RWPE2 (cell line): ENCODE data around the gene TADA2B.

Experiments used
- ATAC-seq: fragments of 200-7000 bp; cut with Tn5 transposase; 3 replicates; pipeline ENCODE4 v1.9.1; 2021; ENCODE audit warnings: low read depth
- DNase-seq: peaks from one replicate; pipeline ENCODE4 v3.0.0-alpha.2; 2020; ENCODE audit warnings: low spot score
- H3K27ac ChIP-seq: fragments of 450-650 bp; 2 replicates; pipeline ENCODE4 v1.5.1; 2017; ENCODE audit warnings: mild to moderate bottlenecking; ENCODE audit not compliant: poor library complexity, severe bottlenecking
- H3K27me3 ChIP-seq: fragments of 250-450 bp; sonication (Bioruptor Pico); 2 replicates; pipeline ENCODE4 v1.5.1; 2021; ENCODE audit warnings: mild to moderate bottlenecking, moderate library complexity; ENCODE audit not compliant: insufficient read depth, poor library complexity, severe bottlenecking
- H3K36me3 ChIP-seq: fragments of 250-450 bp; sonication (Bioruptor Pico); 2 replicates; pipeline ENCODE4 v1.5.1; 2020; ENCODE audit warnings: low read depth, mild to moderate bottlenecking, moderate library complexity
- H3K4me1 ChIP-seq: fragments of 250-450 bp; sonication (Bioruptor Pico); 2 replicates; pipeline ENCODE4 v1.5.1; 2021; ENCODE audit warnings: mild to moderate bottlenecking, moderate library complexity; ENCODE audit not compliant: insufficient read depth, poor library complexity, severe bottlenecking
- H3K4me3 ChIP-seq: fragments of 250-450 bp; sonication (Bioruptor Pico); 2 replicates; pipeline ENCODE4 v1.5.1; 2021; ENCODE audit warnings: mild to moderate bottlenecking, moderate library complexity; ENCODE audit not compliant: severe bottlenecking
- H3K9me3 ChIP-seq: fragments of 250-450 bp; sonication (Bioruptor Pico); 2 replicates; pipeline ENCODE4 v1.5.1; 2021; ENCODE audit warnings: mild to moderate bottlenecking, moderate library complexity; ENCODE audit not compliant: severe bottlenecking
- TF ChIP-seq, protein P1 (sequence below): fragments of 450-650 bp; IDR thresholded peaks from one replicate; pipeline ENCODE4 v1.5.1; 2017; ENCODE audit warnings: mild to moderate bottlenecking, moderate library complexity; ENCODE audit not compliant: poor library complexity, severe bottlenecking

The TADA2B gene

DNA sequence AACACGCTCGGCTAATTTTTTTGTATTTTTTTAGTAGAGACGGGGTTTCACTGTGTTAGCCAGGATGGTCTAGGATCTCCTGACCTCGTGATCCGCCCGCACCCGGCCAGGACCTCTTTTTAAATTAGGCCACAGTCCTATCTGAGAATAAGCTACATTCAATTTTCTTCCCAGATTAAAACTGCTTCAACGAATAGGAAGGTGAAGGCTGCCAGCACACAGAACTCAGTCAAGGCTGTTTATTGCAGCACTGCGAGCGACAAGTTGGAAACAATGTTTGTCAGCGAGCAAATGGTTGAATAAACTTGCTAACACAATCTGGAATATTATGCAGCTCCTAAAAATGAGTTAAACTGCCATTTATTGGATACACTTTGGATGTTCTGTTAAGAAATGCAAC, 22.8 kb downstream of the TADA2B start:
- H3K36me3 ChIP-seq, result peaks cover 59% of the 10 kb centered on the region
- H3K27ac ChIP-seq, result no peak overlapping the region
- H3K4me3 ChIP-seq, result no peak overlapping the region
- H3K27me3 ChIP-seq, result no peaks in the 10 kb centered on the region
- ATAC-seq (no peak), DNase-seq (no peak)
- no peaks in the 10 kb centered on the region for H3K4me1 ChIP-seq
- no peaks in the 10 kb centered on the region for H3K9me3 ChIP-seq
- TF ChIP-seq, protein P1, sequence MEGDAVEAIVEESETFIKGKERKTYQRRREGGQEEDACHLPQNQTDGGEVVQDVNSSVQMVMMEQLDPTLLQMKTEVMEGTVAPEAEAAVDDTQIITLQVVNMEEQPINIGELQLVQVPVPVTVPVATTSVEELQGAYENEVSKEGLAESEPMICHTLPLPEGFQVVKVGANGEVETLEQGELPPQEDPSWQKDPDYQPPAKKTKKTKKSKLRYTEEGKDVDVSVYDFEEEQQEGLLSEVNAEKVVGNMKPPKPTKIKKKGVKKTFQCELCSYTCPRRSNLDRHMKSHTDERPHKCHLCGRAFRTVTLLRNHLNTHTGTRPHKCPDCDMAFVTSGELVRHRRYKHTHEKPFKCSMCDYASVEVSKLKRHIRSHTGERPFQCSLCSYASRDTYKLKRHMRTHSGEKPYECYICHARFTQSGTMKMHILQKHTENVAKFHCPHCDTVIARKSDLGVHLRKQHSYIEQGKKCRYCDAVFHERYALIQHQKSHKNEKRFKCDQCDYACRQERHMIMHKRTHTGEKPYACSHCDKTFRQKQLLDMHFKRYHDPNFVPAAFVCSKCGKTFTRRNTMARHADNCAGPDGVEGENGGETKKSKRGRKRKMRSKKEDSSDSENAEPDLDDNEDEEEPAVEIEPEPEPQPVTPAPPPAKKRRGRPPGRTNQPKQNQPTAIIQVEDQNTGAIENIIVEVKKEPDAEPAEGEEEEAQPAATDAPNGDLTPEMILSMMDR, result no peak

DNA sequence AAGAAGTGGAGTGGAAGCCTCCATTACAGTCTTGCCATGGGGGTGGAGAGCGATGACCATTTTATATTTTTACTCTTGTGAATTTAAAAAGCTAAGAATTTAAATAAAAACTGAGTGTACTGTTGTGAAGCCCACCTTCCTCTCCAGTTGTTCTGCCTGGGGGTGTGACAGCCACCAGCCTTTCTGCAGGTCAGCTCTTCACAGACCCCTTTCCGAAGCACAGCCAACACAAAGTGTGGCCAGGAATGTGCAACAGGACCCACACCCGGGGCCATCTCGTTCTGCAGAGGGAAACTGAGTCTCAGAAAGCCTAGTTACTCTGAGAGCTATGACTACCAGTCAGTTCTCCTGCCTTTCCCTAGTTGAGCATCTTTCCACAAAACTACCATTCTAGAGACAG, 23.3 kb downstream of the TADA2B start:
- ATAC-seq (no peak), DNase-seq (no peak)
- no peak overlapping the region for H3K27ac ChIP-seq
- H3K27me3 ChIP-seq, result no peaks in the 10 kb centered on the region
- no peaks in the 10 kb centered on the region for H3K9me3 ChIP-seq
- H3K4me1 ChIP-seq, result no peaks in the 10 kb centered on the region
- H3K4me3 ChIP-seq, result peak overlapping the region; percentile 99
- H3K36me3 ChIP-seq, result peaks cover 54% of the 10 kb centered on the region
- TF ChIP-seq, protein P1, result no peak

DNA sequence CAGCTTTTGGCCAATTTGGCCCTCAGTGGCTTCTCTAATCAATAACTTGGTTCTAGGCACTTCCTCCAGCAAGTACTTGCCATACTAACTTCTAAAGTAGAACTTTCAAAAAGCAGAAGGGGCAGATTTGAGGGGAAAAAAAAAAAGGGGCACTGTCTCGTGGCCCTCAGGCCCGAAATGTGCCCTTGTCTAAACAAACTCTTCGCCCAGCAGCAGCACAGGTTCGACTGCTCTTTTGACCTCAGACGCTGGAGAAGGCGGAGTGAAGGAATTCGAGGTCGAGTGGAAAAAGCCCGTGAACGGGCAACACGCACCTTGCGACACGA, 23.9 kb downstream of the TADA2B start:
- TF ChIP-seq, protein P1, result no peak
- H3K27me3 ChIP-seq, result no peaks in the 10 kb centered on the region
- no peaks in the 10 kb centered on the region for H3K9me3 ChIP-seq
- H3K4me3 ChIP-seq, result peak overlapping the region; percentile 99
- DNase-seq (no peak), ATAC-seq (no peak)
- peaks cover 48% of the 10 kb centered on the region for H3K36me3 ChIP-seq
- H3K27ac ChIP-seq, result peak overlapping the region; percentile 65
- H3K4me1 ChIP-seq, result no peaks in the 10 kb centered on the region

DNA sequence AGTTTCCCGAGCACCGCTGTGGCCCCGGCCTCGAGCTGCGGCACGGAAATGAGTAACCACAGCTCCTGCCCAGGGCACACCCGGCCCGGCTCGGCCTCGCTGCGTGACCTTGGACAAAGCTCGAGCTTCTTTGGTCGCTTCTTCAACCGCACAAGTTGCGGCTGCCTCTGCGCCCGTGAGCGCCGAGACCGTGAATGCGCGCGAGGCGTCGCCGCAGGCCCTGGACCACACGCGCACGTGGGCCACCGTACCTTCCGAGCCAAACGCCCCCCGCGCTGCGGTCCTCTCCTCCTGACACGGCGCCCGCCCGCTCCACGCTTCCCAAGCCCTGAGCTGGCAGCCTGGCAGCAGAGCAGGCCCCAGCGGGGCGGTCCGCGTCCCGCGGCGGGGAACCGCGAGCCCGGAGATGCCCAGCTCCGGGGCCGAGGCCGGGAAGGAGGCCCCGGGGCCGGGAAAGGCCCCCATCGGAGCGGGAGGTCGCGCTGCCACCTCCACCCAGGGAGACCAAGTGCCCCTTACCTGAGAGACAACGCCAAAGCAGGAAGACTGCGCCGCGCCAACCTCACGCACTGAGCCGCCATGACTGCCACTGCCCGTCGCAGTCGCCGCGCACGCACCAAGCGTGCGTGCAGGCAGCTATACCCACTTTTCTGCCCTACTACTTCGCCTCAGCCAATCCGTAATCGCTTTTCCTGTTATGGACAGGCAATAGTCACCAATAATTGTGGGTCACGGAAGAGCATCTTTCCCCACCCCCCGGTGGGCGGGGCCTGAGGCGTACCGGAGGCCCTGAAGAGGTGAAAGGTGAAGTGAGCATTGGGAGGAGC, 24.5 kb downstream of the TADA2B start, which contains the start of gene GRPEL1:
GRPEL1 (minus strand) TSS at position 613 of the 827 bp plus-strand sequence; CDS start at position 581, 32 bp downstream.
- Histone ChIP-seq H3K36me3 (peaks cover 44% of the 10 kb centered on the region), H3K27me3 (no peaks in the 10 kb centered on the region), H3K9me3 (no peaks in the 10 kb centered on the region), H3K27ac (peak within 1 kb of the TSS; percentile 65), H3K4me1 (no peaks in the 10 kb centered on the region), H3K4me3 (peak within 1 kb of the TSS; percentile 99)
- DNase-seq (peak; percentile 97), ATAC-seq (peak; percentile 92)
- TF ChIP-seq, protein P1, result peak; percentile 22

DNA sequence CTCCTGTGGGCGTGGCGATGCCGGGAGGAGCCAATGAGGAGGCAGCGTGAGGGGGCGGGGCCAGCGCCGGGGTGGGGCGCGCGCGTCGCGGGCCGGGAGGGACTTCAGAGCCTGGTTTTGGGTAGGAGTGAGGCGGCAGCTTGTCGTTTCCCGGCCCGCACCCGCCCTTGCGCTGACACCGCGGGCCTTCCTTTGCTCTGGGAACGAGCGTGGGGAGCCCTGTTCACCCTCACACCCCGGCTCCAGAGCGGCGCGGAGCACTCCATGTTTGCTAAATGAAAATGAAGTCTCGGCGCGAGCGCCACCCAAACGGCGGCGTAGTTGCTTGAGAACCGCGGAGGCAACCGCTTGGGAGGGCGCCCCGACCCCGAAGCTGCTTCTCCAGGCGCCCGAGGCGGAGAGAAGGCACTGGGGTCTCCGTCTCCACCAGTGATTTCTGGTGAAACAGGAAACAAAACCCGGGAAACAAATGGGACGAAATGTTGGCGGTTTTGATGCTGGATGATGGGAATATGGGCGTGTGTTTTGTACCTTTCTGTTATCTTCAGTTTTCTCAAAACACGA, 25.2 kb downstream of the TADA2B start:
- peak overlapping the region; percentile 13 for H3K27ac ChIP-seq
- TF ChIP-seq, protein P1, result no peak
- no peaks in the 10 kb centered on the region for H3K27me3 ChIP-seq
- DNase-seq (no peak), ATAC-seq (peak; percentile 66; the same call in 2 of the 3 replicates)
- no peaks in the 10 kb centered on the region for H3K4me1 ChIP-seq
- peak overlapping the region; percentile 99 for H3K4me3 ChIP-seq
- no peaks in the 10 kb centered on the region for H3K9me3 ChIP-seq
- H3K36me3 ChIP-seq, result peaks cover 37% of the 10 kb centered on the region
